Choroid plexus epithelial cell (primary cell): ENCODE results near the gene MYLK.

Source experiments
- DNase-seq: peaks from one replicate; pipeline ENCODE4 v3.0.0-alpha.2; 2010; ENCODE audit warnings: low read depth
- H3K4me3 ChIP-seq: 2 replicates; pipeline ENCODE4 v1.5.1; 2011; ENCODE audit warnings: low read depth, mild to moderate bottlenecking, control low read depth, low read length, moderate library complexity
- CTCF ChIP-seq: conservative IDR thresholded peaks from 2 replicates; pipeline ENCODE4 v1.5.1; 2011; ENCODE audit warnings: low read depth, mild to moderate bottlenecking, control low read depth, inconsistent platforms, low read length, moderate library complexity

The MYLK gene

GRCh38 chr3:123755501-123755900 lies 128.6 kb downstream of the MYLK start:
- no peak for TF ChIP-seq CTCF
- H3K4me3 ChIP-seq = no peak overlapping the region
- no peak for DNase-seq

- DNase-seq = no peak
- no peak for TF ChIP-seq CTCF
- no peak overlapping the region for H3K4me3 ChIP-seq
Observed at GRCh38 chr3:123755085-123755484, 129.0 kb downstream of the MYLK start.

GRCh38 chr3:123753286-123753685 lies 130.8 kb downstream of the MYLK start:
- no peak for TF ChIP-seq CTCF
- no peak overlapping the region for H3K4me3 ChIP-seq
- no peak for DNase-seq

GRCh38 chr3:123752228-123752627 lies 131.9 kb downstream of the MYLK start:
- H3K4me3 ChIP-seq = no peak overlapping the region
- no peak for DNase-seq
- TF ChIP-seq CTCF = no peak

GRCh38 chr3:123751433-123751832 lies 132.7 kb downstream of the MYLK start:
- no peak for DNase-seq
- TF ChIP-seq CTCF = no peak
- no peak overlapping the region for H3K4me3 ChIP-seq

GRCh38 chr3:123750659-123751420 lies 133.3 kb downstream of the MYLK start:
- no peak for TF ChIP-seq CTCF
- no peak overlapping the region for H3K4me3 ChIP-seq
- peak; percentile 76 for DNase-seq

- DNase-seq = no peak
- no peak for TF ChIP-seq CTCF
- H3K4me3 ChIP-seq = no peak overlapping the region
Observed at GRCh38 chr3:123750209-123750608, 133.9 kb downstream of the MYLK start.
